Right lobe of liver (tissue), 6 donors: Measurements from ENCODE around the gene BZW1. TPM values are rescaled to one million over a fixed set of nuclear protein-coding genes. Genes with fewer than 3 reads are reported as not detected.
A peak's percentile ranks its signal among the peaks of the same experiment; 100 is the strongest.

ENCODE experiments used
- ATAC-seq, 4 donors: fragments of 200-7000 bp; cut with Tn5 transposase; one replicate each; pipeline ENCODE4 v1.9.1; 2020; ENCODE audit warnings: mild to moderate bottlenecking in 4 of 4, moderate library complexity in 4 of 4
- DNase-seq, 3 donors: peaks; one replicate each; pipeline ENCODE4 v3.0.0-alpha.2; 2020
- H3K27ac ChIP-seq, 3 donors: fragments of 200-600 bp; one replicate each; pipeline ENCODE4 v1.8.0; 2022
- H3K27me3 ChIP-seq, 2 donors: fragments of 200-600 bp; one replicate each; pipeline ENCODE4 v1.8.0; 2022
- H3K36me3 ChIP-seq, 4 donors: fragments of 200-600 bp; sonication (generic) in 1 of 4; one replicate each; pipeline versions ENCODE4 v1.5.1 to v1.8.0; 2017 to 2022; ENCODE audit warnings: control low read depth in 1 of 4
- H3K4me1 ChIP-seq, 4 donors: fragments of 200-600 bp; sonication (generic) in 1 of 4; one replicate each; pipeline versions ENCODE4 v1.5.1 to v1.8.0; 2017 to 2022; ENCODE audit warnings: control low read depth in 1 of 4
- H3K4me3 ChIP-seq, 3 donors: fragments of 200-600 bp; one replicate each; pipeline ENCODE4 v1.8.0; 2022
- H3K9me3 ChIP-seq, 4 donors: fragments of 200-600 bp; sonication (generic) in 1 of 4; one replicate each; pipeline versions ENCODE4 v1.5.1 to v1.8.0; 2017 to 2022; ENCODE audit warnings: control low read depth in 1 of 4
- POLR2A ChIP-seq: fragments of 450-650 bp; IDR thresholded peaks from one replicate; pipeline ENCODE4 v1.6.1; 2017; ENCODE audit warnings: antibody characterized with exemption, mild to moderate bottlenecking
- WGBS: methylation state at CpG from one replicate; pipeline ENCODE4 v1.1.6; 2018; ENCODE audit warnings: low coverage, low lambda C conversion rate; ENCODE audit not compliant: insufficient coverage; ENCODE audit errors: missing lambda C conversion rate; 5-methylcytosine and 5-hydroxymethylcytosine counted together
- intact Hi-C, 2 donors: fragments of 100-400 bp; cut with DNase I; formaldehyde crosslinking; loops; one replicate each; pipeline versions ENCODE4 v1.11.2 to v1.14.1; 2022
- total RNA-seq, 6 experiments: library from RNA; depleted of rRNA in 2 of 6; stranded (reverse); fragments of >200 nt in 2 of 6; fragmentation: NEBNext Ultra II Directional in 3 of 6; extraction: Animal tissue kit (Norgen Biotek cat#: 25700) in 3 of 6; gene quantifications; one replicate each; pipeline versions ENCODE4 v1.1.0 to v1.2.4, GENCODE V29; 2016 to 2023
- TF ChIP-seq, protein P1 (sequence below), 4 donors: fragments of 200-600 bp in 3 of 4; fragments of 450-650 bp in 1 of 4; IDR thresholded peaks; one replicate each; pipeline versions ENCODE4 v1.5.1 to v1.8.0; 2016 to 2022; ENCODE audit warnings: antibody characterized with exemption in 4 of 4, mild to moderate bottlenecking in 2 of 4
- donor health status: DM: no; HTN: yes; CAD: no.
- donor health status: DM: no; HTN: no; CAD: no.
- donor health status: DM: no; HTN: no; CAD: no.
- donor health status: DM: no; HTN: yes; CAD: no.
- donor health status: DM: no; HTN: yes; CAD: no.

Gene BZW1
- total RNA-seq, 6 experiments from 2014 or later: 176 to 239 (median 210) TPM

DNA sequence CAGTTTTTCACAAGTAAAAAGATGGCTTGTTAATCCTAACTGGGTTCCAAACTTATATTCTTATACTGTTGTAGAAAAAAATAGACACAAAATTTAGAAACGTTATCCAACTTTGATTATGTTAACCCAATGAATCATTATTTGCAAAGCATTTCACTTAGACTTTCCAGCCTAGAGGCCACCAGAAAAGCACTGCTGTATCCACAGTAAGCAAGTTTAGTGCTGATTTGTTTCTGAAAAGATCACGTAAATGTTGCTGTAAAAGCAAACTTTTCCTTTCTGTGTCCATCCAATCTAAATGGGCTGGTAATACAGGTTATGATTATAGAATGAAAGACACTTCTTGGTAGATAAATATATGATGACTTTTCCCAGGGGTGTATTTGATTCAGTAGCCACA is 17.6 kb upstream of the BZW1 start:
- H3K4me1 ChIP-seq: peaks cover 0 to 58% (median 21%) of the 10 kb centered on the region in 4 donors
- no peak overlapping the region for H3K4me3 ChIP-seq
- intact Hi-C loops: no loop called here
- H3K27ac ChIP-seq: peak overlapping the region in 1 of 3 donors; percentile 73
- no peaks in the 10 kb centered on the region for H3K36me3 ChIP-seq
- no peaks in the 10 kb centered on the region for H3K9me3 ChIP-seq
- H3K27me3 ChIP-seq: no peaks in the 10 kb centered on the region
- ATAC-seq: peak in 1 of 4 donors; percentile 15
- DNase-seq: no peak
- WGBS: 43% methylated on average over 2 of the region's 2 CpGs
- TF ChIP-seq, protein P1, sequence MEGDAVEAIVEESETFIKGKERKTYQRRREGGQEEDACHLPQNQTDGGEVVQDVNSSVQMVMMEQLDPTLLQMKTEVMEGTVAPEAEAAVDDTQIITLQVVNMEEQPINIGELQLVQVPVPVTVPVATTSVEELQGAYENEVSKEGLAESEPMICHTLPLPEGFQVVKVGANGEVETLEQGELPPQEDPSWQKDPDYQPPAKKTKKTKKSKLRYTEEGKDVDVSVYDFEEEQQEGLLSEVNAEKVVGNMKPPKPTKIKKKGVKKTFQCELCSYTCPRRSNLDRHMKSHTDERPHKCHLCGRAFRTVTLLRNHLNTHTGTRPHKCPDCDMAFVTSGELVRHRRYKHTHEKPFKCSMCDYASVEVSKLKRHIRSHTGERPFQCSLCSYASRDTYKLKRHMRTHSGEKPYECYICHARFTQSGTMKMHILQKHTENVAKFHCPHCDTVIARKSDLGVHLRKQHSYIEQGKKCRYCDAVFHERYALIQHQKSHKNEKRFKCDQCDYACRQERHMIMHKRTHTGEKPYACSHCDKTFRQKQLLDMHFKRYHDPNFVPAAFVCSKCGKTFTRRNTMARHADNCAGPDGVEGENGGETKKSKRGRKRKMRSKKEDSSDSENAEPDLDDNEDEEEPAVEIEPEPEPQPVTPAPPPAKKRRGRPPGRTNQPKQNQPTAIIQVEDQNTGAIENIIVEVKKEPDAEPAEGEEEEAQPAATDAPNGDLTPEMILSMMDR (IDR thresholded peaks at IDR 0.05): no peak

DNA sequence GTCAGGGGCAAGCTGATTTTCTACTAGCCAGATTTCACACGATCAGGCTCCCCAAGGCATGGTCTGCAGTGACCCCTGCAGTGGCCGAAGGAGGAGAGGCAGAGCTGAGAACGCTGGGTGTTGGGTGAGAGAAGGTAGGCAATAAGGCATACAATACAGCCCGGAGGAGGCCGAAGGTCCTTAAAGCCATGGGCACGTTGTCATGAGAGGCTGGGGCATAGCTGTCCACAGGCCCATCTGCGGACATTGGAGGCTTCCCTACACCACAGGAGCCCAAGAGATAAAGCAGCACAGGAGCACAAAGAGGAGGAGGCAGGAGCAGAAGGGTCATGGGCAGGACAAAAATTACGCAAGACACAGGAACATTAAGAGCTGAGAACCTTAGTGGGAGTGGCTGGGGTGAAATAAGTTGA is 16.7 kb upstream of the BZW1 start:
- Histone ChIP-seq H3K4me3 (no peak overlapping the region), H3K4me1 (peaks cover 0 to 58% (median 21%) of the 10 kb centered on the region in 4 donors), H3K9me3 (no peaks in the 10 kb centered on the region), H3K27me3 (no peaks in the 10 kb centered on the region), H3K36me3 (no peaks in the 10 kb centered on the region), H3K27ac (peak overlapping the region in 2 of 3 donors; percentile 39 to 73)
- ATAC-seq (peak; percentile 50 to 73 (median 70)), DNase-seq (peak in 2 of 3 donors; percentile 60 to 65)
- TF ChIP-seq, protein P1 (IDR thresholded peaks at IDR 0.05): peak in 1 of 4 donors; percentile 6
- no peak for TF ChIP-seq POLR2A
- WGBS: 53% methylated on average over 8 of the region's 8 CpGs
- intact Hi-C loops: no loop called here

DNA sequence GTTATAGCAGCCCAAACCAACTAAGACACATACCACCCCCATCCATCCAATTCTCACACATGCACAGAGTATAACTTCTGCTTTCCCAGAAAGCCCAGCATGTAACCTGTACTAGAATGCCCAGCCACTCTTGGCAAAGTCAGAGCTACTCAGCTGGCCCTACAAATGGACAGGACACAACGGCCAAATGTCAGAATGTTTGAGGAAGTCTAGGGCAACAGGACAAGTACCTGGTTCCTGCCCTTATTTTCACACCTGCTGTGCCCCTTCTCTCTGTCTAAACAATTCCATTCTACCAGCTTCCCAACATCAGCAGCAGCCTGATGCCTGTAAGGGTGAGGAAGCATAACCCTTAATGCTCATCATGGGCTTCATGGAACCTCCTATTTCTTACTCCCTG is 15.1 kb upstream of the BZW1 start:
- DNase-seq: peak in 1 of 3 donors; percentile 61
- Histone ChIP-seq H3K36me3 (no peaks in the 10 kb centered on the region), H3K9me3 (no peaks in the 10 kb centered on the region), H3K4me1 (peaks cover 0 to 52% (median 17%) of the 10 kb centered on the region in 4 donors), H3K27me3 (no peaks in the 10 kb centered on the region), H3K4me3 (no peak overlapping the region), H3K27ac (peak overlapping the region; percentile 44 to 78 (median 73))
- no peak for TF ChIP-seq POLR2A
- TF ChIP-seq, protein P1 (IDR thresholded peaks at IDR 0.05): no peak
- ATAC-seq: peak; percentile 21 to 57 (median 52)
- intact Hi-C loops: no loop called here
- WGBS: 20% methylated on average over 1 of the region's 1 CpG

DNA sequence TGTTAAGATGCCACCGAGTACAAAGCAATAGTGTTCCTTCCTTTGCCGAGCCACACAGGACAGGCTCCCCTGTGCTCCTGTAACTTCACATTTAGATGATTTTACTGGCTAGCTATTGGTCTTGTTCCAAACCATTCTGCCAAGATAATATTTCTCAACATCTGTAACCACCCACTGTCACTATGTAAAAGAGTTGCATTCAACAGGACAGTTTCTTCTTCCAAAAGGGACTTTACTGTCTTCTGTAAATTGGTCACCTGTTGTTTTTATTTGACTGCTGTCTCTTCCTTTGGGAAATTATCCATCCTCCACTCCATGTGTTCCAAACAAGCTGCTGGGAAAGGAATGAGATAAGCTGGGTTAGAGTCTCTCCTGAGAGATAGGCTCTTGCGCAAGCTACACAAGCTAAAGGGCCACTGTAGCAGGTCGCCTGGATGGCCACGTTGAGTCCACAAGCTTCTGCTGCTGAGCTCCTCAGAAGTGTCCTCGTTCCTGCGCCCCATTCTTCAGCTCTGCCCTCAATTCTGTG is 14.4 kb upstream of the BZW1 start:
- H3K9me3 ChIP-seq: no peaks in the 10 kb centered on the region
- TF ChIP-seq, protein P1 (IDR thresholded peaks at IDR 0.05): no peak
- no peak for TF ChIP-seq POLR2A
- H3K36me3 ChIP-seq: no peaks in the 10 kb centered on the region
- H3K4me1 ChIP-seq: peaks cover 0 to 46% (median 17%) of the 10 kb centered on the region in 4 donors
- no peaks in the 10 kb centered on the region for H3K27me3 ChIP-seq
- intact Hi-C loops: no loop called here
- ATAC-seq: peak; percentile 82 to 91 (median 88)
- H3K4me3 ChIP-seq: no peak overlapping the region
- H3K27ac ChIP-seq: peak overlapping the region; percentile 44 to 78 (median 73)
- peak; percentile 56 to 83 (median 75) for DNase-seq
- WGBS: 28% methylated on average over 7 of the region's 7 CpGs
